DMS114 treated with DMSO at 0.1 percent for 48 hours (cell line): ENCODE measurements around the gene RAB2B.
A peak's percentile ranks its signal among the peaks of the same experiment; 100 is the strongest.

Experiments
- DNase-seq: peaks from one replicate; lab custom pipeline; 2025; ENCODE audit not compliant: unreplicated experiment; lab: John Stamatoyannopoulos, UW

RAB2B gene

DNA sequence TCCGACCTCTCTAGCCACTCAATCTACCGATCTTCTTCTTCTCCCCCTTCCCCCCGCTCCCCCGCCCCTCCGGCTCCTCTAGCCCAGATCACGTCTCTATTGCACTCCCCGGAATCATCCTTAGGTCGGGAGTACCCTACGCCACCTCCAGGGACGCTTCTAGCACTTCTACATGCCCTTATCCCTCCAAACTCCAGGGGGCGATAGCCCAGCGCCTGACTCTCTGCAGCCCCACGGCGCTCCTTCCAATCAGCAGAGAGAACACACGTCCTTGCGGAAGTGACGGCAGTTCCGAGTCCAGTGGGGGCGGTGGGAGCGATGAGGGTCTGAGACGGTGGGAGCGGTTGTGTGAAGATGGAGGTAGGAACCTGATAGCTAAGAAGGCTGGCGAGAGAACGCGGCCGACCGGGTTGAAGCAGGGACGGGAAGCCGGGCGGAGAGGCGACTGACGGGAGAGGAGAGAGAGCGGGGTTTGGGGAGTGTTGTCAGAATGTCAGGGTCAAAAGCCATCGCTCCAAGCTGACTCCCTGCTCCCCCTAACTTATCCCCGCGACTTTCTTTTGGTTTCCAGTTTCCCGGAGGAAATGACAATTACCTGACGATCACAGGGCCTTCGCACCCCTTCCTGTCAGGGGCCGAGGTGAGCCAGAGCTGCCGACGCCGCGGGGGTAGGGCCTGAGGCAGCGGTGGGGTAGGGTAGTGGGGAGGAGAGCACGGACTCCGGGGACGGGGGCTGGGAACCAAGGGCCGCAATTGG lies at the start of gene RAB2B, which contains the start of gene TOX4:
Gene RAB2B (minus strand): TSS at position 35 of the 757 bp plus-strand sequence. CDS start 87 bp downstream, outside the sequence.
Gene TOX4 (plus strand): TSS at position 271 of the 757 bp plus-strand sequence. CDS start 84 bp downstream, at position 355.
- peak; percentile 98 for DNase-seq

DNA sequence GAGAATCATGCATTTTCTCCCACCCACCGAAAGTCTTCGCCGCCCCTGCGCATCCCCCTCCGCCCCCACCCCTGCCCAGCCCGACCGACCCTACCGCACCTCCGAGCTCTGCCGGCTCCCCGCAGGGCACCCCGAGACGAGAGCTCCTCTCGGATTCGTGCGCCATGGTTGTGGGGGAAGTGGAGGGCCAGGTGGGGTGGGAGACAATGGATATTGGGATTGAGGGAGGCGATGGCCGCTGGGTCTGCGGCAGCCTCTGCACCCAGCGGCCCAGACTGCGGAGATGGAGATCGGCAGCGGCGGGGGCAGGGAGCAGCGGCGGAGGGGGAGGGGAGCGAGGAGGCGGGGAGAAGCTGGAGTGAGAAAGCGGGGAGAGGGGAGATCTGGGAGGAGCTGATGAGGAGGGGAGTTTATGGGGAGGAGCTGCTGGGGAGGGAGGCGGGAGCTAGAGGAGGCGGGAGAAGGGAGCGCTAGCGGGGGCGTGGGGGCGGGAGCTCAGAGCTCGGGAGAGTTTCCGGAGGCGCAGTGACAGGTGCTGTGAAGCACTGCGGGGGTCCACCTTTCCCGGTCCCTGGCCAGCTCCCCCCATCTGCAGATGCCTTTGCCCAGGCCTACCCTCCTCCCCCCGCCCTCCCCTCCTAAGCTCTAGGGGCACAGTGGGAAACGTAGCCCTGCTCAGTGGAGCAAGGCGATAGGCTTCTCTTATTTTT lies 49.4 kb upstream of the RAB2B start, which contains the start of gene SALL2:
Gene SALL2 (minus strand): TSS at position 385 of the 710 bp plus-strand sequence. CDS start 219 bp downstream, at position 166.
- DNase-seq: peak; percentile 57

DNA sequence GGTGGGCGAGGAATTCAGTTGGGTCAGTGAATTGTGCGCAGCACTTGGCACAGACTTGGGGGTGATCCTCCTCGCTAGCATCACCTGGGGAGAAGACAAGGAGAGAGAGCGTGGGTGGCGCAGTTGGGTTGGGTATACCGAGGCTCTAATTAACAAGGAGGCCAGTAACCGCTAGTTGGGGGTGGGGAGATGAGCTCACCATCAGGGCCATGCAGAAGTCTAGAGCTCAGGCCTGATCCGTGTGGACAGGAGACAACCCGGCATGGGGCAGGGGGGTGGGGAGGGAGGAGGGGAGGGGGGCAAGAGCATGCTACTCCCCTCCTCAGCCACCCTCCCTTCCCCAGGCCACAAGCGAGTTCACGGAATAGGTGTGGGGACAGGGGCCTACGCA lies 48.8 kb upstream of the RAB2B start:
- DNase-seq: no peak

DNA sequence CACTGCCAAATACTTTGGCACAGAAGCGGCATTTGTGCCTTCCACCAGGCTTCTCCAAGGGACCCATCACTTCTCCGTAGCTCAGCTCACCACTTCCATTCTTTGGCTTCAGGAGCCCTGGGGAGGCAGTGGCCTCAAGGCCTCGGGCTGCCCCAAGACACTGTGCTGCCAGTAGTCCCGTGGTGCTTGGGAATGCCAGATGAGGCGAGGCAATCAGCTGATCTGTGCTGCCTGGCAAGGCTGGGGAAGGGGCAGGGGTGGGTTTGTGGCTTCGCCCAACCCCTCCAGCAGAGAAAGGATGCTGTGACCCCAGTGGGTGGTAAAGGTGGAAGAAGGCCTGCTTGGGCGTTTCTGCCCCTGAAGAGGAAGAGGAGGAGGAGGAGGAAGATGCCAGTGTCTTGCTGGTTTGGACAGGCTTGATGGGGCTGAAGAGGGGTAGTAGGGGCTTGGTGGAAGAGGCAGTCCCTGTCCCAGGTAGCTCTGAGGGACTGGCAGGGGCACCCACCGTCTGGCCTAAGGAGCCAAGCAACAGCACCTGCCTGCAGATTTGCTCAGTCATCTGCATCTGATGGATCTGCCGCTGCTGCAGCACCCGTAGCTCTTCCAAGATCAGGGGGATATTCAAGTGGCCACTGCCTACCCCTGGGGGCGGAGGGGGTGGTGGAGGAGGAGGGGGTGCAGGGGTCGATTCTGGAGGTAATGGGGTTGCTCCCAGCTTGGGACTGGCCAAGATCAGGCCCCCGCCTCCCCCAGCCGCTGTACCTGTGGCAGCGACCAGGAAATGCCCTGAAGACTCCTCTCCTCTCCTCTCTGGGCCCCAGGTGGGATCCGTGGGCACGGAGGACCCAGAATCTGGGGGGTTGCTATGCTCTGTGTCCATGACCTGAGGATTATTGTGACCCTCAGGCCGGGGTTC lies 48.1 kb upstream of the RAB2B start:
- DNase-seq: no peak

DNA sequence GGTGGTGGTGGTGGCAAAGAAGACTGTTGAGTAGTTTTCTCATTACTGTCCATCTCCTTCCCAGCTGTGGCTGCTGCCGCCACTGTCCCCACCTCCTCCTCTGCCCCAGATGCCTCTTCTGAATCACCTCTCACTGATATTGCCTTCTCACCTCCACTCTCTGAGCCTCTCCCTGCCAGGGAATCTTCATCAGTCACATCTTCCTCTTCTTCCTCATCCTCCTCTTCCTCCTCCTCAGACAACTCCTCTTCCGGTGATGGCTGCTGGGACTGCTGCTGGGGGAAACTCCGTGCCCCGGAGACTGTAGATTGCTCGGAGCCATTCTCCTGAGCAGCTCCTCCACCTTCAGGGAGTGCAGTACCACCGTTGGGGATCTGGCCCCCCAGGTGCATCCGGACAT lies 46.4 kb upstream of the RAB2B start:
- DNase-seq: no peak

DNA sequence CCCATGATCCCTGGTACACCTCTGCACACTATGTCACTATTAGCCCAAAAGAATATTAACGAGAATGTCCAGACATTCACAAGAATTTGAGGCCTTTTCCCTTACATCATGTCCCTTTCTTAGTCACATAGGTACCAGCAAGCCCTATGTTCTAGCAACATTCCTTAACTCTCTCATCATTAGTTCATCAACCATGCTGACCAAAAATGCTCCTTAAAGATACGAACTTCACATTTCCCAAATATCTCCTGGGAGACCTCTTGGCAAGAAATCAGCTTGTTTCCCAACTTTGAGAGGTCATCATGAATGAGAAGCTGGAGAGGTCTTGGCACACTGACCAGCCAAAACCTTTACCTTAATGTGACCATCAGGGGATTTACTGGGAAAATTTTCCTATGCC lies 44.7 kb upstream of the RAB2B start:
- no peak for DNase-seq

DNA sequence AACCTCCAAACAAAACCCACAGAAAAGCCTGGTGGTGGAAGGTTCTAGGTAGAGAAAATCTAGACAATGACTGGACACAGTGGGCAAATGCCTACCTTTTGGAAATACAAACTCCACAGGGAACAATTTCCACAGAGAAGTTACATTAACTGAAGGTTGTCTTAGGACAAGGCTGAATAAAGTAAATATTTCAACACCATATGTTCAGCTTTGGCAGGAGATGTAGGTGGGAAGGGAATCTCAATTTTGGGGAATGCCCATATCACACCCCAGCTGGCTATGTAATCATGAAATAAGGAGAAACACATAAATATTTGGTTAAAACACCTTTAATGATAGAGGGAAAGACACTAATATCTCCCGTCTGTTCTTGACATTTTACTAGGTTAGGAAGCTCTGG lies 44.0 kb upstream of the RAB2B start:
- DNase-seq: no peak

DNA sequence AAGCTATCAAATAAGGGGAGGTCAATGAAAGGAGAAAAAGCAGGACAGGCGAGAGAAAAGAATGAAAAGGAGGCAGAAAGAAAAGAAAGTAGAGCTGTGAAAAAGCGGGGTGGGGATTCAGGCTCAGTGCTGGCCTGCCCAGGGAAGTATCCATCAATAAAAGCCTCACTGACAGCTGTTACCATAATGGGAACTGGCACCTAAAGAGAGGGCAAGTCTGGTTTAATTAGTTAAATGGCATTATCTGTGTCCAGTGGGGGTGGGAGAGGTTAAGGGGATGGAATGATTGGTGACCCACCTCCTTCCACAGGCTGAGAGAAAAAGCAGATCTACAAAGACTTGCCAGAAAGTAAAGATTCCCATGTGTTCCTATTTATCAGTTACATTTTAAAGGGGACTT lies 42.0 kb upstream of the RAB2B start:
- no peak for DNase-seq

DNA sequence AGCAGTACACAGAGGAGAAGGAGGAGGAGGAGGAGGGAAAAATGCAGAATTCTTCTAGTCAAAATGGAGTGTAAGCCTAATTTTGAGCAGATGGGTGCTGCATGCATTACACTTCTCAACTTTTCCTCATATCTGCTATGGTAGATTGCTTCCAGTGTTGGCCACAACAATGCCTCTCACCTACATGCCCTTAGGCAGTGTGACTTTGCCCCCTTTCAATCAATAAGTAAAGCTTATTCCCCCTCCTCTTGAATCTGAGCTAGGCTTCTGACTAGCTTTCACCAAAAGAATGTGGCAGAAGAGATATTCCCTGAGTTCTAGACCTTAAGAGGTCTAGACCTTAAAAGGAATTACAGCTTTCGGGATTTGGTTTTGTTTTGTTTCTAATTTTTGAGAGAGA lies 37.6 kb upstream of the RAB2B start:
- no peak for DNase-seq

DNA sequence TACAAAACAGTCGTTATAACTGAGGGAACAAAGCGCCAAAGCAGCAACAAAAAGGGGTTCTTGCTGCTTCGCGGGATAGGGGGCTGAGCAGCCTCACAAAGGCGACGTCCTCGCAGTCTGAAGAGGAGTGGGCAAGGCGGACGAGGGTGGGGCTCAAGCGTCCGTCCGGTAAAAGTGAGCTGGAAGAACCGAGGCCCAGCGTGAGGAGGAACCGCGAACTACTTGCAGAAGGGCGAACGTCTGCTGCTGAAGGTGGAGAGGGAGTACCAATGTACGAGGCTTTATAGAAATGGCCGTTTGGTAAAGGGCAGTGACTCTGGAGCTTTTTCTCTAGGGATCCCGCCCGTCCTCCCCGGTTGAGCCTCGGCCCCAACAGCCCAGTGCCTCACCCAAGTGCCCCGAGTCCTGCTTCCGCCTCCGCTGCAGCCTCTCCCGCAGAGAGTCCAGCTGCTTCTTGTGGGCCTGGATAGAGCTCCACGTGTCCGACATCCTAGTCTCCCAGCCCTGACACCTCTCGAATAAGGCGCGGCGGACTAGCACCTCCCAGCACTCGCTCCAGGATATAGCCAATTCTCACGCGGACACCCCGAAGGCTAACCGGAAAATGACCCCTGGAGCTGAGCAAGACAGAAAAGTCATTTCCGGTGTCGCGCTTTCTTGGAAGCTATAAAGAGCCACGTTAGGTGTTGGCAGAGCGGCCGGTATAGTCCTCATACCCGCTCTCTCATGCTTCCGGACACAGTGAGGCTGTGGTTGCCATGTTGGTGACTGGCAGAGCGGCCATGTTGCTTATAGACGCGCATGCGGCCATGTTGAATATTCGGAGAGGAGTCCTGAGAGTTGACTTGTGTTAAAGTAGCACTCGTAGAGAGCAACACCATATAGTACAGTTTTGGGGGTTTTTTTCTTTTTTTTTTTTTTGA lies 34.2 kb upstream of the RAB2B start, which contains the start of gene METTL3:
Gene METTL3 (minus strand): TSS at position 606 of the 923 bp plus-strand sequence. CDS start 117 bp downstream, at position 489.
- peak; percentile 97 for DNase-seq

DNA sequence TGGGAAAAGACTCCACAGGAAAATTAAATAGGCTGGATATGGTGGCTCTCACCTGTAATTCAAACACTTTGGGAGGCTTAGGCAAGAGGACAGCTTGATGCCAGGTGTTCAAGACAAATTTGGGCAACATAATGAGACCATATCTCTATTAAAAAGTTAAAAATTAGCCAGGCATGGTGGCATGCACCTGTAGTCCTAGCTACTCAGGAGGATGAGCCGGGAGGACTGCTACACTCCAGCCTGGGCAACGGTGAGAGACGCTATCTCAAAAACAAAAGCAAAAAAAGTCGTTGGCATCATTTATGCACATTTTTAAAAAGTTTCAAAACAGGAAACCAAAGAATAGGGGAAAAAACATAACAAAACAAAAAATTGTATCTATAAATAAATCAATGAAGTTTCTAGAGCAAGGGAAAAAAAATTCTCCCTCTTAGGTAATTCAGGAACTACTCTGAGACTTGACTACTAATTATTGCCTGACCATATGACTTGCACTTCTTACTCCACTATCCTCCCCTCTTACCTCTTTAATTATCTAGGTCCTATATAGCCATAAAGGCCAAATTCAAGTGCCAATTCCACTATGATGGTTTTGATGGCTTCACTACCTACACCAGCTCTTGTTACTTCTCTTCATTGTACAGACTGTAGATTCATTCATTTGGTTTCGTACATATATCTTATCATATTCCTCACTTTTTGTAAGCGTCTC lies 32.8 kb upstream of the RAB2B start:
- no peak for DNase-seq

DNA sequence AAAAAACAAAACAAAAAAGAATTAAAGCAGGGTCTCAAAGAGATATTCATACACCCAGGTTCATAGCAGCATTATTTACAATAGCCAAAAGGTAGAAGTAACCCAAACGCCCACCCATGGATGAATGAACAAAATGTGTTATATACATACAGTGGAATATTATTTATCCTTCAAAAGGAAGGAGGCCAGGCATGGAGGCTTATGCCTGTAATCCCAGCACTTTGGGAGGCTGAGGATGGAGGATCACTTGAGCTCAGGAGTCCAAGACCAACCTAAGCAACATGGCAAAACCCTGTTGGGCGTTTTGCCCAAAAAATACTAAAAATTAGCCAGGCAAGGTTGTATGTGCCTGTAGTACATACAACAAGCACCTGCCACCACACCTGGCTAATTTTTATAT lies 29.8 kb upstream of the RAB2B start:
- DNase-seq: no peak

DNA sequence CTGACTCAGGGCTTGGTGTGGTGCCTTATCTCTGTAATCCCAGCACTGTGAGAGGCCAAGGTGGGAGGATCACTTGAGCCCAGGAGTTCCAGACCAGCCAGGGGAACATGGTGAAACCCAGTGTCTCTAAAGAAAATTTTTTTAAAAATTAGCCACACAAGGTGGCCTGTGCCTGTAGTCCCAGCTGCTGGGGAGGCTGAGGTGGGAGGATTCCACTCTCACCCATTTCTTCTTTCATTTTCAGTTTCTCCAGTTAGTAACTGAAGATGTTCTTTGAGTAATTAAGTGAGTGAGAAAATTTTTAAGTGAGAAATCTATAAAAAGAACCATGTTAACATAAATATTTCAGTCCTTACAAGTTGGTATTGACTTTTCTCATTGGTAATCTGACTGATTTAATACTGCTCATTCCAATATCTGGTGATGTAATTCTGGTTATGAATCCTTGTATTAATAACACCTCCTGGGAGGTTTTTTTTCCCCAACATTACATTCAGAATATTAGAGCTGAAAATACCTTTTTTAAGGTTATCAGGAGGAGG lies 28.3 kb upstream of the RAB2B start:
- DNase-seq: no peak

DNA sequence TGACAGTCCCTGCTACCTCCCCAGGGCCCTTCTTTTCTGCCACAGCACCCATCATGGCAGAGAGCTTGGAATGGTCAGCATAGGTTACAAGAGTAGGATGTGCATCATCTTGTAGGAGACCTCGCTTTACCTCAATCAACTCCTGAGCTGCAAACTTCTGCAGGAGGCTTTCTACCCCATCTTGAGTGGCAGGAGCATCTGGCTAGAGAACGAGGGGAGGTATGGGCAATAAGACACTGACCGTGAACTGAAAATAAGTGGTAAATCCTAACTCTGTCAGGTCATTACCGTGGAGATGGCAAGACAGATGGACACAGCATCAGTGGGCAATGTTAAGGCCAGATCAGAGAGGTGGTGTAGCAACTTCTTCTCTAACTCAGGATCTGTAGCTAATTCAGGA lies 26.6 kb upstream of the RAB2B start:
- no peak for DNase-seq

DNA sequence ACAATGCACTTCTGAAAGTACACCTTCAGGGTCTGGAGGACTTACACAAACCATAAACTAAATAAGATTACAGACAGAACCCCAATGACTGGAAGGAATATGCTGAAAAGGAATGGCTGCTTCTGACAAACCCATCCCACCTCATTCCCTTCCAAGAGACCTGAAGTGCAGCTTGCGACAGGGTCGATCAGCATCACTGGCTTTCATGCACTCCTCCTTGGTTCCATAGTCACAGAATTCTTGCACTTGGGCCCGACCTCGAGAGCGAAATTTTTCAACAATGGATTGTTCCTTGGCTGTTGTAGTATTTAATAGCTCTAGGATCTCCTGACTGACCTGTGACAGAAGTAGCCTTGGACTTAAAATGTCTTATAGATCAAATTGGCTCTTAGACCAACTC lies 24.8 kb upstream of the RAB2B start:
- no peak for DNase-seq

DNA sequence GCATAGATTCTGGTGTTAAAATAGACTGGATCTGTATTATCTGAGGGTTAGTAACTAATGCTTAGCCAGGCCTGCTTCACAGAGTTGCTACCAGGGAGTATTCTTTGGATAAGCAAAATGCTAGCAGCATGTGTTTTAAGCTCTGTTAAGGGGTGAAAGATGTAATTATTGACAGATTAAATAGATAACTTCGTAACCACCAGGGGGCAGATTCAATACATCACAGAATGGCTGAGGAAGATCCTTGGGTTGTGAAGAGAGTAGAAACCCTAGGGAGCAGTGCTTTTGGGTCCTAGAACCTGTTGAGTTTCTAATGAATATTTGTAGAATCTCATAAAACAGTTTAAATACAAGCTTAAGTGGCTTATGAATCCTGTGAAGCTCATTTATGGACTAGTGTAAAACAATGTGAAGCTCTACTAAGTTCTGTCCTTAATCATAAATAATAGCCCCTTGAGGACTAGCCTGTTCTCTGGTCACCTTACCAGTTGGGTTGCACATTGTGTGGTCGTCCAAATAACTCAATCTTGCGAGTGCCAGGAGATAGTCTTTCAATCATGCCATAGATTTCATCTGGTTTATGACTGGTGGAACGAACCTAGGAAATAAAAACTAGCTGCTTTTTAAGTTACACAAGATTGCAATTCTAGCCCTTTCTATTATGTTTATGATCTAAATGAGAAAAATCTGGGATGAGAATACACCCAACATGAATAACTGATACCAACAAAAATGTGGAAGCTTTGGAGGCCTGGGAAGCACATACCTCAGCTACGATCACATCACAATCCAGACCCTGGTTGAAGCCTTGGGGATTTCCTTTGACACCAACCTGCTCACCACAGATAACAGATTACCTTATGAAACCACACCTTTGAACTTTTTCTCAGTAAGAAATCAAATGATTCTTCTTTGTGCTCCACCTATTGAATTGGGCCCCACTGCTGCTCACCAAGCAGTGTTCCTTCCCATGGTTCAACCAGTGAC lies 22.1 kb upstream of the RAB2B start:
- peak; percentile 40 for DNase-seq

DNA sequence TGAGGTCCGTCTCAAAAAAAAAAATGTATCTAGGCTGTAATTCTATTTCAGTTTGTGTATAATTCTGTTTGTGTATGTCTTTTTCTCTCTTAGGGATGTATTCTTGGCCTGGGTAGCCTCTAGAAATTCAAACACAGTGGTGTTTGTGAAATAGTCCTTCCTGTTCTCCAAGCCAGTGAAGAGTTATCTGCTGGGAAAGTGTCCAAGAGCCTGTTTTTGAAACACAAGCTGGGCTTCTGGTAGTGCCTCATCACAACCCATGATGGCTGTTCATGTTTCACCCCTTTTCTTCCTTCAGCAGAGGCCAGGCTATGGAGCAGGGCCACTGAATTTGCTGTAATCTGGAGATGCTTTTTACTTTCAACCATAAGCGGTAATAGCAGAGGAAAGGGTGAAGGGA lies 19.7 kb upstream of the RAB2B start:
- DNase-seq: no peak
